AG09309 (cell line): Measurements from ENCODE around the gene PRR11.

Experiments
- DNase-seq: peaks from one replicate; pipeline ENCODE4 v3.0.0-alpha.2; 2010; ENCODE audit warnings: low read depth
- H3K4me3 ChIP-seq: 2 replicates; pipeline ENCODE4 v1.5.1; 2011; ENCODE audit warnings: mild to moderate bottlenecking, low read depth, low read length, moderate library complexity; ENCODE audit not compliant: control insufficient read depth
- CTCF ChIP-seq: IDR thresholded peaks from 2 replicates; pipeline ENCODE4 v1.5.1; 2011; ENCODE audit warnings: mild to moderate bottlenecking, low read depth, low read length, inconsistent platforms; ENCODE audit not compliant: insufficient read depth, control insufficient read depth; ENCODE audit errors: missing control alignments

PRR11 gene

GRCh38 chr17:59111539-59111938, 44.0 kb upstream of the PRR11 start:
- no peak for TF ChIP-seq CTCF
- no peak for DNase-seq
- no peak overlapping the region for H3K4me3 ChIP-seq

- H3K4me3 ChIP-seq: no peak overlapping the region
- no peak for DNase-seq
- TF ChIP-seq CTCF: no peak
Measured at GRCh38 chr17:59115474-59115873, 40.1 kb upstream of the PRR11 start.

- no peak for TF ChIP-seq CTCF
- DNase-seq: no peak
- no peak overlapping the region for H3K4me3 ChIP-seq
Measured at GRCh38 chr17:59121901-59122480, 33.6 kb upstream of the PRR11 start.

GRCh38 chr17:59124665-59125064, 30.9 kb upstream of the PRR11 start:
- TF ChIP-seq CTCF: no peak
- no peak overlapping the region for H3K4me3 ChIP-seq
- no peak for DNase-seq

GRCh38 chr17:59126809-59127417, 28.6 kb upstream of the PRR11 start:
- no peak for TF ChIP-seq CTCF
- no peak overlapping the region for H3K4me3 ChIP-seq
- DNase-seq: no peak

- no peak for TF ChIP-seq CTCF
- DNase-seq: no peak
- H3K4me3 ChIP-seq: no peak overlapping the region
Measured at GRCh38 chr17:59129814-59130213, 25.7 kb upstream of the PRR11 start.
